ENCODE results near the gene TAOK3. TPM values are rescaled to one million over a fixed set of nuclear protein-coding genes. Genes with fewer than 3 reads are reported as not detected.
"Not testable (repeated sequence)": the region's sequence is repeated elsewhere in the genome, so short reads cannot be mapped to it uniquely, and the experiment has no call there.

Gene TAOK3
- total and polyA plus RNA-seq, 12 donors, result 8.4 to 29.8 (median 21.2) TPM

DNA sequence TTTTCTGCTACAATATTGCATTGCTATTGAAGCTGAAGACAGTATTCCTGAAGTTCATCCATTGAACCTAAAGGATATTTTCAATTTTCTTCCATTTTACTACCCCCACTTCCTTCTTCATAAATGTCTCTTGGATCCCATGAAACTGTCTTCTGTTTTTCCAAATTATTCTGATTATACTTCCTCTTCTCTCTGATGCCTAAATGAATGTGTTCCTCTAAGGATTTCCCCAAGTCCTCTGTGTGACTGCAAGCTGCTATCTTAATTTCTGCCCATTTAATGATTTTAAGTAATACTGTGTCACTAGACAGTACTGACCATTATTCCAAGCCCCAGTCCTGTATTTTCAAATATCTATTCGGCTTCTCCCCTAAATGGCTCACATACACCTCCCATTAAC, 102.9 kb downstream of the TAOK3 start:
- Histone ChIP-seq H3K36me3 (peaks cover 0 to 21% (median 0%) of the 10 kb centered on the region in 9 donors), H3K4me3 (no peak overlapping the region), H3K4me1 (no peaks in the 10 kb centered on the region), H3K9me3 (no peaks in the 10 kb centered on the region), H3K27me3 (no peaks in the 10 kb centered on the region), H3K27ac (no peak overlapping the region)
- ATAC-seq (no peak), DNase-seq (no peak)
- TF ChIP-seq, protein P1, sequence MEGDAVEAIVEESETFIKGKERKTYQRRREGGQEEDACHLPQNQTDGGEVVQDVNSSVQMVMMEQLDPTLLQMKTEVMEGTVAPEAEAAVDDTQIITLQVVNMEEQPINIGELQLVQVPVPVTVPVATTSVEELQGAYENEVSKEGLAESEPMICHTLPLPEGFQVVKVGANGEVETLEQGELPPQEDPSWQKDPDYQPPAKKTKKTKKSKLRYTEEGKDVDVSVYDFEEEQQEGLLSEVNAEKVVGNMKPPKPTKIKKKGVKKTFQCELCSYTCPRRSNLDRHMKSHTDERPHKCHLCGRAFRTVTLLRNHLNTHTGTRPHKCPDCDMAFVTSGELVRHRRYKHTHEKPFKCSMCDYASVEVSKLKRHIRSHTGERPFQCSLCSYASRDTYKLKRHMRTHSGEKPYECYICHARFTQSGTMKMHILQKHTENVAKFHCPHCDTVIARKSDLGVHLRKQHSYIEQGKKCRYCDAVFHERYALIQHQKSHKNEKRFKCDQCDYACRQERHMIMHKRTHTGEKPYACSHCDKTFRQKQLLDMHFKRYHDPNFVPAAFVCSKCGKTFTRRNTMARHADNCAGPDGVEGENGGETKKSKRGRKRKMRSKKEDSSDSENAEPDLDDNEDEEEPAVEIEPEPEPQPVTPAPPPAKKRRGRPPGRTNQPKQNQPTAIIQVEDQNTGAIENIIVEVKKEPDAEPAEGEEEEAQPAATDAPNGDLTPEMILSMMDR (IDR thresholded peaks at IDR 0.05), result no peak
- intact Hi-C loops (cut with DNase I), result no loop called here
- WGBS, 2 donors, result 91 to 97% methylated on average over 1 of the region's 1 CpG

DNA sequence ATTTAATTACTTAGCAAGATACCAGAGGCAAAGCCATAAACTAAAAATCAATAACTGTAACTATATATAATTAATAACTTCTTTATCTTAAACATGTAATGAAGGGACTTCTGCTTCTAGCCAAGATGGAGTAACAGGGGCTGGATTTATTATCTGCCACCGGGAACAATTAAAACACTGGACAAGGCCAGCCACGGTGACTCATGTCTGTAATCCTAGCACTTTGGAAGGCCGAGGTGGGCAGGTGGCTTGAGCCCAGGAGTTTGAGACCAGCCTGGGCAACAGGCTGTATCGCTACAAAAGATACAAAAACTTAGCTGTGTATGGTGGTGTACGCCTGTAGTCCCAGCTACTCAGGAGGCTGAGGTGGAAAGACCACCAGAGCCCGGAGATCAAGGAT, 113.6 kb downstream of the TAOK3 start:
- Histone ChIP-seq H3K36me3 (peaks cover 0 to 32% (median 4%) of the 10 kb centered on the region in 9 donors), H3K9me3 (peaks cover 0 to 8% (median 0%) of the 10 kb centered on the region in 11 donors), H3K27me3 (no peaks in the 10 kb centered on the region), H3K27ac (no peak overlapping the region), H3K4me3 (no peak overlapping the region), H3K4me1 (no peaks in the 10 kb centered on the region)
- 82 to 86% methylated on average over 6 of the region's 6 CpGs for WGBS, 2 donors
- TF ChIP-seq, protein P1 (IDR thresholded peaks at IDR 0.05), result no peak
- DNase-seq (no peak), ATAC-seq (no peak)
- intact Hi-C loops (cut with DNase I), result no loop called here

DNA sequence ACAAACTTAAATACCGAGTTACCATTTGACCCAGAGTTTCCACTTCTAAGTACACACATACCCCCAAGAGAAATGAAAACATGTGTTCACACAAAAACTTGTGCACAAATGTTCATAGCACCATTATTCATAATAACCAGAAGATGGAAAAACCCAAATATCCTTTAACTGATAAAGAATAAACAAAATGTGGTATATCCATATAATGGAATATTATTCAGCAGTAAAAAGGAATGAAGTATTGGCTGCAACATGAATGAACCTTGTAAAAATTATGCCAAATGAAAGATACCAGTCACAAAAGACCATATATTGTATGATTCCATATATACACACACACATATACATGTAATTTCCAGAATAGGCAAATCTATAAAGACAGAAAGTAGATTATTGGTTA, 116.4 kb downstream of the TAOK3 start:
- DNase-seq (no peak), ATAC-seq (no peak)
- no peaks in the 10 kb centered on the region for H3K4me1 ChIP-seq
- 97 to 100% methylated on average over 1 of the region's 1 CpG for WGBS, 2 donors
- peaks cover 0 to 8% (median 0%) of the 10 kb centered on the region in 11 donors for H3K9me3 ChIP-seq
- peaks cover 0 to 36% (median 4%) of the 10 kb centered on the region in 9 donors for H3K36me3 ChIP-seq
- H3K27ac ChIP-seq, result no peak overlapping the region
- no peaks in the 10 kb centered on the region for H3K27me3 ChIP-seq
- no peak overlapping the region for H3K4me3 ChIP-seq
- TF ChIP-seq, protein P1 (IDR thresholded peaks at IDR 0.05), result no peak
- intact Hi-C loops (cut with DNase I), result no loop called here

DNA sequence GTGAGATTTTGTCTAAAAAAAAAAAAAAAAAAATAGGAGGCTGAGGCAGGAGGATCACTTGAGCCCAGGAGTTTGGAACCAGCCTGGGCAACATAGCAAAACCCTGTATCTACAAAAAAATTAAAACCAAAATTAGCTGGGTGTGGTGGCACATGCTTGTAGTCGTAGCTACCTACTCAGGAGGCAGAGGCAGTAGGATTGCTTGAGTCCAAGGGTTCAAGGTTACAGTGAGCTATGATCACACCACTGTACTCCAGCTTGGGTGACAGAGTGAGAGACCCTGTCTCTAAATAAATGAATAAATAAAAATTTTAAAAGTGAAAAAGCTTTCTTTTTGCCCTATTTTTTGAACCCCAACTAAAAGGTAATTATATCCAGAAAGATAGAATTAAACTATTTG, 123.2 kb downstream of the TAOK3 start:
- Histone ChIP-seq H3K27me3 (no peaks in the 10 kb centered on the region), H3K4me1 (no peaks in the 10 kb centered on the region), H3K9me3 (no peaks in the 10 kb centered on the region), H3K36me3 (peaks cover 0 to 26% (median 0%) of the 10 kb centered on the region in 9 donors), H3K27ac (no peak overlapping the region), H3K4me3 (no peak overlapping the region)
- intact Hi-C loops (cut with DNase I), result no loop called here
- DNase-seq (no peak), ATAC-seq (no peak)
- WGBS, 2 donors, result 98 to 100% methylated on average over 1 of the region's 1 CpG
- TF ChIP-seq, protein P1 (IDR thresholded peaks at IDR 0.05), result no peak

DNA sequence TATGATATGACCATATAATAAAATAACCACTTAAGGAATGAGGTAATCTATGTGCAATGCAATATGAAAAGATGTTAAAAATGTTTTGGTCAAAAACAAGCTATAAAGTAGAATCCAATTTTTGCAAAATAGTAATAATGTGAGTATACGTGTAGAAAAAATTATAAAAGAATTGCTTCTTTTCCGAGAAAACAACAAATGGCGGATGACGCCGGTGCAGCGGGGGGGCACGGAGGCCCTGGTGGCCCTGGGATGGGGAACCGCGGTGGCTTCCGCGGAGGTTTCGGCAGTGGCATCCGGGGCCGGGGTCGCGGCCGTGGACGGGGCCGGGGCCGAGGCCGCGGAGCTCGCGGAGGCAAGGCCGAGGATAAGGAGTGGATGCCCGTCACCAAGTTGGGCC, 126.8 kb downstream of the TAOK3 start:
- ATAC-seq; H3K9me3 ChIP-seq; intact Hi-C loops (cut with DNase I); H3K4me3 ChIP-seq; H3K27ac ChIP-seq; H3K27me3 ChIP-seq; DNase-seq; H3K4me1 ChIP-seq: not testable (repeated sequence)
- WGBS, 2 donors, result 96 to 98% methylated on average over 14 to 15 of the region's 26 CpGs
- H3K36me3 ChIP-seq, result peaks cover 0 to 37% (median 4%) of the 10 kb centered on the region in 9 donors
